Adrenal gland (tissue), 5 donors: ENCODE data around the gene PAX5.

Experiments used
- POLR2A ChIP-seq, 2 donors: fragments of 450-650 bp; IDR thresholded peaks; one replicate each; pipeline ENCODE4 v1.6.1; 2017; ENCODE audit warnings: antibody characterized with exemption in 2 of 2, mild to moderate bottlenecking in 2 of 2, moderate library complexity in 1 of 2
- TF ChIP-seq, protein P1 (sequence below), 6 experiments: fragments of 450-650 bp in 4 of 6; fragments of 200-600 bp in 2 of 6; sonication (generic) in 1 of 6; IDR thresholded peaks; 1 replicate in 5 of 6; 2 replicates in 1 of 6; pipeline versions ENCODE4 v1.5.1 to v1.8.0; 2016 to 2021; ENCODE audit warnings: antibody characterized with exemption in 6 of 6, mild to moderate bottlenecking in 2 of 6, moderate library complexity in 1 of 6
- donor health status: DM: no; HTN: no; CAD: no.

DNA sequence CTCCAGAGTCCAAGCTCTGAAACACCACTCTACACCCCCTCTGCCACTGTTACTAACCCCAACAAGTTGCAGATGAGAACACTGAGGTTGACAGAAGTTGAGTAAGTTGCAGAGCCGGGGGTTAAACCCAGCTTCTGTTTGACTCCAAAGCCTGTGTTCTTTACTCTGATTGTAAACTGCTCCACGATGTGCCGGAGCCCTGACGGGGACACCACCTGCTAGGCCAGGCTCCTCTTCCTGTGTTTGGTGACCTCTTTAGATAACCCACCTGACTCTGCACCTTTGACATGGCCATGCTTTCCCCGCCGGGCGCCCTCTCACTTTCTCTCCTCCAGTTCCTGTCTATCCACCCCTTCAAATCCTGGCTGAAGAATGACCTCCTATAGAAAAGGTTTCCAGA is 96.7 kb downstream of the PAX5 start:
- TF ChIP-seq, protein P1, sequence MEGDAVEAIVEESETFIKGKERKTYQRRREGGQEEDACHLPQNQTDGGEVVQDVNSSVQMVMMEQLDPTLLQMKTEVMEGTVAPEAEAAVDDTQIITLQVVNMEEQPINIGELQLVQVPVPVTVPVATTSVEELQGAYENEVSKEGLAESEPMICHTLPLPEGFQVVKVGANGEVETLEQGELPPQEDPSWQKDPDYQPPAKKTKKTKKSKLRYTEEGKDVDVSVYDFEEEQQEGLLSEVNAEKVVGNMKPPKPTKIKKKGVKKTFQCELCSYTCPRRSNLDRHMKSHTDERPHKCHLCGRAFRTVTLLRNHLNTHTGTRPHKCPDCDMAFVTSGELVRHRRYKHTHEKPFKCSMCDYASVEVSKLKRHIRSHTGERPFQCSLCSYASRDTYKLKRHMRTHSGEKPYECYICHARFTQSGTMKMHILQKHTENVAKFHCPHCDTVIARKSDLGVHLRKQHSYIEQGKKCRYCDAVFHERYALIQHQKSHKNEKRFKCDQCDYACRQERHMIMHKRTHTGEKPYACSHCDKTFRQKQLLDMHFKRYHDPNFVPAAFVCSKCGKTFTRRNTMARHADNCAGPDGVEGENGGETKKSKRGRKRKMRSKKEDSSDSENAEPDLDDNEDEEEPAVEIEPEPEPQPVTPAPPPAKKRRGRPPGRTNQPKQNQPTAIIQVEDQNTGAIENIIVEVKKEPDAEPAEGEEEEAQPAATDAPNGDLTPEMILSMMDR (IDR thresholded peaks at IDR 0.05) = no peak
- no peak for TF ChIP-seq POLR2A (IDR thresholded peaks at IDR 0.05)
